ENCODE results near the gene CCDC170. TPM values are rescaled to one million over a fixed set of nuclear protein-coding genes. Genes with fewer than 3 reads are reported as not detected.
"Not testable (repeated sequence)": the region's sequence is repeated elsewhere in the genome, so short reads cannot be mapped to it uniquely, and the experiment has no call there.

CCDC170 gene
- polyA plus RNA-seq (2011; rRNA removed): 0.99 and 1.9 TPM in 2 replicates
- polyA minus RNA-seq (2011; rRNA and poly(A)+ RNA removed): 1.3 and 2.2 TPM in 2 replicates

GRCh38 chr6:151493804-151494234 lies at the start of gene CCDC170:
CCDC170 (plus strand) TSS chr6:151494017; CDS start chr6:151494129, 112 bp downstream.
- no peak for DNase-seq (ENCODE audit: low read depth, low spot score)
- TF ChIP-seq CTCF (IDR thresholded peaks at IDR 0.05; ENCODE audit: low read depth, low read length): no peak
- H3K9me3 ChIP-seq (ENCODE audit: control insufficient read depth, insufficient read depth, low read length): no peaks in the 10 kb centered on the region; the same call in 1 of the 2 replicates
- peaks cover 2% of the 10 kb centered on the region for H3K27me3 ChIP-seq (ENCODE audit: control insufficient read depth, insufficient read depth, low read length)
- peak within 1 kb of the TSS; percentile 67 for H3K4me3 ChIP-seq (ENCODE audit: low read depth, low read length)
- POLR2A ChIA-PET: no interaction called here
- H3K27ac ChIP-seq (ENCODE audit: low read depth, low read length): no peak within 1 kb of the TSS
- CTCF ChIA-PET: interaction anchor here (0.6 to 1.3 kb wide), 2 partner anchors 14 to 56 kb away, joined by 3 to 7 read pairs; no protein-coding TSS in a partner anchor

DNA sequence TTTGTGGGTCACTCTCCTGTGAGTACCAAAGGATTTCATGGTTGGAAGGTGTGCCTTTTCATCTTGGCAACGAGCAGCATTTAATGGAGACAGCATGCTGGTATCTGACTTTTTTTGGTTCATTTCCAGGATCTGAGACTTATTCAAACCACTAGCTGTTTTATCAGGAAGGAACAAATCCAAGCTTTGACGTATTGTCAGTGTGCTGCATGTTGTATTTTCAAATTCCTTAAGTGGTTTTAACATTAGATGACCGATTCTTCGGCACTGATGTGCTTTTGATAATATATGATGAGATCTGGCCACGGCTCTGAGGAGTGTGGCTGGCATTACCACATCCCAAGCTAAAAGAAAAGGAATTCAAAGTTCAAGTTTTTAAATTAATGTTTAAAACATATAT lies 48.3 kb upstream of the CCDC170 start:
- Histone ChIP-seq H3K27me3 (ENCODE audit: control insufficient read depth, insufficient read depth, low read length) (no peaks in the 10 kb centered on the region), H3K9me3 (ENCODE audit: control insufficient read depth, insufficient read depth, low read length) (no peaks in the 10 kb centered on the region; the same call in 1 of the 2 replicates), H3K27ac (ENCODE audit: low read depth, low read length) (peak overlapping the region; percentile 93), H3K4me3 (ENCODE audit: low read depth, low read length) (no peak overlapping the region)
- no peak for TF ChIP-seq CTCF (IDR thresholded peaks at IDR 0.05; ENCODE audit: low read depth, low read length)
- POLR2A ChIA-PET: interaction anchor here (1.0 to 1.2 kb wide), 2 partner anchors 8 to 56 kb away, joined by 4 read pairs; no protein-coding TSS in a partner anchor
- peak; percentile 74 for DNase-seq (ENCODE audit: low read depth, low spot score)
- CTCF ChIA-PET: interaction anchor here (1.0 to 1.2 kb wide), 3 partner anchors 8 to 320 kb away, joined by 3 to 4 read pairs (median 3); no protein-coding TSS in a partner anchor

- peak overlapping the region; percentile 93 for H3K27ac ChIP-seq (ENCODE audit: low read depth, low read length)
- H3K4me3 ChIP-seq (ENCODE audit: low read depth, low read length): no peak overlapping the region
- no peaks in the 10 kb centered on the region; the same call in 1 of the 2 replicates for H3K9me3 ChIP-seq (ENCODE audit: control insufficient read depth, insufficient read depth, low read length)
- no peak for TF ChIP-seq CTCF (IDR thresholded peaks at IDR 0.05; ENCODE audit: low read depth, low read length)
- ChIA-PET POLR2A (no interaction called here), CTCF (interaction anchor here (0.5 kb wide), 1 partner anchor 821 kb away, joined by 6 read pairs; no protein-coding TSS in a partner anchor)
- no peaks in the 10 kb centered on the region for H3K27me3 ChIP-seq (ENCODE audit: control insufficient read depth, insufficient read depth, low read length)
- no peak for DNase-seq (ENCODE audit: low read depth, low spot score)
Measured at GRCh38 chr6:151447237-151447636, 46.6 kb upstream of the CCDC170 start.

- CTCF ChIA-PET: interaction anchor here (0.6 kb wide), 1 partner anchor 215 kb away, joined by 3 read pairs; no protein-coding TSS in a partner anchor
Measured at GRCh38 chr6:151448623-151449022, 45.2 kb upstream of the CCDC170 start.

GRCh38 chr6:151450928-151451327 lies 42.9 kb upstream of the CCDC170 start:
- peak overlapping the region; percentile 96 for H3K4me3 ChIP-seq (ENCODE audit: low read depth, low read length)
- H3K9me3 ChIP-seq (ENCODE audit: control insufficient read depth, insufficient read depth, low read length); H3K27me3 ChIP-seq (ENCODE audit: control insufficient read depth, insufficient read depth, low read length); H3K27ac ChIP-seq (ENCODE audit: low read depth, low read length); DNase-seq (ENCODE audit: low read depth, low spot score): not testable (repeated sequence)
- ChIA-PET POLR2A (interaction anchor here (0.6 kb wide), 1 partner anchor 43 kb away, joined by 3 read pairs; no protein-coding TSS in a partner anchor), CTCF (interaction anchor here (1.1 kb wide), 1 partner anchor 11 kb away, joined by 3 read pairs; no protein-coding TSS in a partner anchor)

More at GRCh38 chr6:151448623-151449022, 45.2 kb upstream of the CCDC170 start:
- Histone ChIP-seq H3K9me3 (ENCODE audit: control insufficient read depth, insufficient read depth, low read length) (no peaks in the 10 kb centered on the region; the same call in 1 of the 2 replicates), H3K27ac (ENCODE audit: low read depth, low read length) (no peak overlapping the region), H3K27me3 (ENCODE audit: control insufficient read depth, insufficient read depth, low read length) (no peaks in the 10 kb centered on the region), H3K4me3 (ENCODE audit: low read depth, low read length) (no peak overlapping the region)
- DNase-seq (ENCODE audit: low read depth, low spot score): no peak
- TF ChIP-seq CTCF (IDR thresholded peaks at IDR 0.05; ENCODE audit: low read depth, low read length): no peak
- POLR2A ChIA-PET: no interaction called here
